Endothelial cell of umbilical vein (primary cell): ENCODE measurements around the gene SH3PXD2A.

Source experiments
- CTCF ChIP-seq, 2 donors: IDR thresholded peaks; 1 replicate in 1 of 2; 2 replicates in 1 of 2; pipeline ENCODE4 v1.5.1; 2011; ENCODE audit warnings: low read length in 2 of 2, mild to moderate bottlenecking in 2 of 2, moderate library complexity in 2 of 2, control low read depth in 1 of 2, inconsistent platforms in 1 of 2, low read depth in 1 of 2; ENCODE audit not compliant: insufficient read depth in 1 of 2; ENCODE audit errors: extremely low read depth in 1 of 2
- EZH2 ChIP-seq: IDR thresholded peaks from 2 replicates; pipeline ENCODE4 v1.6.1; 2012; ENCODE audit warnings: borderline replicate concordance, low read depth, mild to moderate bottlenecking, moderate library complexity, low read length, inconsistent platforms; ENCODE audit not compliant: severe bottlenecking
- FOS ChIP-seq: IDR thresholded peaks from 2 replicates; pipeline ENCODE4 v1.6.1; 2011; ENCODE audit warnings: mild to moderate bottlenecking, low read length, moderate library complexity, borderline replicate concordance; ENCODE audit not compliant: insufficient read depth
- GATA2 ChIP-seq: IDR thresholded peaks from 2 replicates; pipeline ENCODE4 v1.7.0; 2011; ENCODE audit warnings: low read depth, mild to moderate bottlenecking, moderate library complexity, mixed read lengths, low read length; ENCODE audit not compliant: insufficient read length, insufficient read depth
- JUN ChIP-seq: IDR thresholded peaks from 2 replicates; pipeline ENCODE4 v1.6.1; 2011; ENCODE audit warnings: borderline replicate concordance, low read depth; ENCODE audit not compliant: insufficient read length, insufficient read depth
- MAX ChIP-seq: IDR thresholded peaks from 2 replicates; pipeline ENCODE4 v1.6.1; 2011; ENCODE audit not compliant: insufficient read depth, insufficient read length
- MYC ChIP-seq: IDR thresholded peaks from one replicate; pipeline ENCODE4 v1.6.1; 2011; ENCODE audit warnings: mild to moderate bottlenecking, low read depth, low read length
- POLR2A ChIP-seq: IDR thresholded peaks from 2 replicates; pipeline ENCODE4 v1.6.1; 2012; ENCODE audit warnings: low read depth, mild to moderate bottlenecking, control low read depth, low read length
- POLR2AphosphoS5 ChIP-seq: IDR thresholded peaks from 2 replicates; pipeline ENCODE4 v1.6.1; 2012; ENCODE audit warnings: low read depth, mild to moderate bottlenecking, control low read depth, low read length, moderate library complexity; ENCODE audit not compliant: insufficient read depth

- TF ChIP-seq CTCF (IDR thresholded peaks at IDR 0.05; ENCODE audit: extremely low read depth in 1 of 2, insufficient read depth in 1 of 2, low read depth in 1 of 2, low read length in 2 of 2) (no peak), EZH2 (no peak), POLR2AphosphoS5 (no peak), POLR2A (no peak), MAX (no peak), JUN (no peak), MYC (no peak), FOS (no peak), GATA2 (no peak)
Measured at GRCh38 chr10:103724771-103725170, 130.6 kb downstream of the SH3PXD2A start.
